ENCODE measurements around the gene VSTM4. TPM values are rescaled to one million over a fixed set of nuclear protein-coding genes. Genes with fewer than 3 reads are reported as not detected.

VSTM4 gene
- total and polyA plus RNA-seq, 9 of the 15 experiments (the other 6 are each of a cell fraction or from before 2014, with no cell fraction given): 1.0 to 7.9 (median 3.0) TPM

GRCh38 chr10:49107887-49108267, 7.4 kb downstream of the VSTM4 start (continued):
- TF ChIP-seq ARID1B (IDR thresholded peaks at IDR 0.05) (no peak), ZBTB8A (IDR thresholded peaks at IDR 0.05; ENCODE audit: partially characterized antibody) (no peak), CXXC5 (CRISPR knock-in tag; IDR thresholded peaks at IDR 0.05) (no peak), FOS (IDR thresholded peaks at IDR 0.05; ENCODE audit: extremely low read depth, insufficient read length) (no peak), KAT2B (IDR thresholded peaks at IDR 0.05; ENCODE audit: low read depth, low read length) (no peak), KLF13 (tag; IDR thresholded peaks at IDR 0.05; ENCODE audit: borderline replicate concordance, low read depth) (no peak), SP2 (IDR thresholded peaks at IDR 0.05; ENCODE audit: extremely low read depth, low read depth, low read length, poor library complexity, severe bottlenecking) (no peak), CREB5 (CRISPR knock-in tag; IDR thresholded peaks at IDR 0.05) (no peak), TCFL5 (CRISPR knock-in tag; conservative IDR thresholded peaks at IDR 0.05) (no peak), DDX20 (tag; IDR thresholded peaks at IDR 0.05; ENCODE audit: low read depth) (no peak), KDM1A (IDR thresholded peaks at IDR 0.05) (no peak), ZNF655 (CRISPR knock-in tag; IDR thresholded peaks at IDR 0.05) (no peak)
